Dendritic cell treated with granulocyte-macrophage colony-stimulating factor and Interleukin-4, amounts not matched to agents 40 ng/mL and 50 ng/mL, for 4 days (primary cell): Measurements from ENCODE around the gene ZEB2.

Experiments used
- H3K27ac Mint-ChIP-seq: one replicate; pipeline ENCODE4 v1.8.0; 2022; ENCODE audit warnings: mild to moderate bottlenecking, mixed read lengths
- H3K27me3 Mint-ChIP-seq: one replicate; pipeline ENCODE4 v1.8.0; 2022; ENCODE audit warnings: mild to moderate bottlenecking, mixed read lengths
- H3K36me3 Mint-ChIP-seq: one replicate; pipeline ENCODE4 v1.8.0; 2022; ENCODE audit warnings: low read depth, mixed read lengths
- H3K4me1 Mint-ChIP-seq: one replicate; pipeline ENCODE4 v1.8.0; 2022; ENCODE audit warnings: low read depth, mixed read lengths
- H3K4me3 Mint-ChIP-seq: one replicate; pipeline ENCODE4 v1.8.0; 2022; ENCODE audit warnings: mild to moderate bottlenecking, moderate library complexity, mixed read lengths
- H3K9me3 Mint-ChIP-seq: one replicate; pipeline ENCODE4 v1.8.0; 2022; ENCODE audit warnings: mixed read lengths
- intact Hi-C: fragments of 100-400 bp; cut with micrococcal nuclease; formaldehyde crosslinking; loops from one replicate; pipeline ENCODE4 v1.15.0; 2022

ZEB2 gene

GRCh38 chr2:144503242-144503641, 16.7 kb downstream of the ZEB2 start:
- Mint-ChIP-seq H3K27me3 (no peaks in the 10 kb centered on the region), H3K4me1 (peaks cover 66% of the 10 kb centered on the region), H3K36me3 (peaks cover 80% of the 10 kb centered on the region), H3K27ac (peak overlapping the region; percentile 86), H3K4me3 (no peak overlapping the region), H3K9me3 (no peaks in the 10 kb centered on the region)
- intact Hi-C loops, result no loop called here

- Mint-ChIP-seq H3K27ac (peak overlapping the region; percentile 86), H3K27me3 (no peaks in the 10 kb centered on the region), H3K4me1 (peaks cover 60% of the 10 kb centered on the region), H3K9me3 (no peaks in the 10 kb centered on the region), H3K4me3 (no peak overlapping the region), H3K36me3 (peaks cover 86% of the 10 kb centered on the region)
- intact Hi-C loops, result no loop called here
These were observed 17.6 kb downstream of the ZEB2 start for GRCh38 chr2:144502369-144502768.

DNA sequence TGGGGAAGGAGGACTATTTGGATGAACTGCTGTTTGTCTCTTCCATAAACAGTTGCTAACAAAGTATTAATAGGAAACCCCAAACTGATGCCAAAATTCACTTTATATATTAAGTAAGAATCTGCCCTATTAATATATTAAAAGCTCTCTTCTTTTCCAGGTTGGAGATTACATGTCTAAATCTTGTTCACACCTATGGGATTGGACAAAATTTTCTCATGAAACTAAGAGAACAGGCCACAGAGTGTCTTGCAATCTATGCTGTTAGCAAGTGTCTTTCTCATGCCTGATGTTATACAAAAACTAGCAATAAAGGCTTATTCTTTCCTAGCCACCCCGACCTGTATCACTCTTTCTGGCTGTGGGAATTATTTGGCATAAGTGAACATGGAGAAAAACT, 18.3 kb downstream of the ZEB2 start:
- no peaks in the 10 kb centered on the region for H3K9me3 Mint-ChIP-seq
- H3K27ac Mint-ChIP-seq, result peak overlapping the region; percentile 86
- peaks cover 93% of the 10 kb centered on the region for H3K36me3 Mint-ChIP-seq
- H3K4me1 Mint-ChIP-seq, result peaks cover 64% of the 10 kb centered on the region
- H3K27me3 Mint-ChIP-seq, result no peaks in the 10 kb centered on the region
- no peak overlapping the region for H3K4me3 Mint-ChIP-seq
- intact Hi-C loops, result no loop called here

DNA sequence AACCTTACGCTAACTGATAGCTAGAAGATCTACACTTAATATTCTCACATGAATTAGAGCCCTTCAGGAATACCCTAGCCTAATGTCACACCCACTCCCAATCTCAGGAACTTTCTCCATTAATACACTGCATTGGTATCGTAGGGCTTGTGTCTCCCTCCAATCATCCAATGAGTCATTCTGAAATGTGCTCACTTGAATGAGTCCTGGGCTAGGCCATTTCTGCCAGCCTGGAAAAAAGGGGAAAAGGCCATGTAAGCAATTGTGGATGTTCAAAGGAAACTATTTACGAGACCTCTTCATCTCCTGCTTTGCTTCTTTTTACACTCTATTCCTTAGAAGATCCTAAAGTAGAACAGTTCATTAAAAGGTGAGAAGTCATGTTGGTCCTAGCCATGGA, 18.8 kb downstream of the ZEB2 start:
- peaks cover 93% of the 10 kb centered on the region for H3K36me3 Mint-ChIP-seq
- peak overlapping the region; percentile 34 for H3K27ac Mint-ChIP-seq
- H3K4me1 Mint-ChIP-seq, result peaks cover 69% of the 10 kb centered on the region
- H3K9me3 Mint-ChIP-seq, result no peaks in the 10 kb centered on the region
- intact Hi-C loops, result no loop called here
- H3K4me3 Mint-ChIP-seq, result no peak overlapping the region
- H3K27me3 Mint-ChIP-seq, result no peaks in the 10 kb centered on the region

DNA sequence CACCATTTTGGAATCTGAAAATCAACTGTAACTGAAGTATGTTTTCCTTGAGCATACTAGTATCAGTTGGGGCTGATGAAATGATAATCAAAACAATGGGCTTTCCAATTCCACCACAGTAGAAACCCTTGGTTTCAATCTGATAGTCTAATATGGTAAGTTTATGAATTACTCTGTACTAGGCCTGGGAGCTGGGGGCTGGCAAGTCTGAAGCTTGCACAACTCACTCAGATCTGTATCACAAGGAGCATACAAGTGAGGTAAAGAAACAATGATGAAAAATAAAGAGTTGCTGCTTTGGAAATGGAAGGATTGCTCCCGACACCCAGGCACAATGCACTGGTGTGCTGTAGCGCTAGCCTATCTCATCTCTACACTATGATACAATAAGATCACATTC, 19.4 kb downstream of the ZEB2 start:
- Mint-ChIP-seq H3K27me3 (no peaks in the 10 kb centered on the region), H3K27ac (peak overlapping the region; percentile 34), H3K36me3 (peaks cover 94% of the 10 kb centered on the region), H3K4me1 (peaks cover 73% of the 10 kb centered on the region), H3K4me3 (no peak overlapping the region), H3K9me3 (no peaks in the 10 kb centered on the region)
- intact Hi-C loops, result no loop called here

DNA sequence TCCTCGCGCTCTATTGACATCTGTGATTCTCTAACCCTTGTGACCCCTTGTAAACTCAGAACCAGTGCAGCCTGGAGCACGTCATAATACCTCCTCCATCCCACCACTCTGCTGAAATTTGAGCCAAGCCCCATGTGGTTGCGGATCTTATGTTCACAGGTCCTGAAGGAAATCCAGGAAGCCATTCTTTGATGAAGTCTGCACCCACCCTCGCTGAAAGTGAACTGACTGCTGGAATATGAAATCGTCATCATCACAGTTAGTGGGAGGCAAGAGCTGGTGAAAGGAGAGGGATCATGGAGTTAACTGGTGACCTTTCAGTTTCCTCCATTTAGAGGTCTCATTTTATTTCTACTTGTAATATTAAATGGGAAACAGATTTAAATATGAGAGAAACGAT, 21.6 kb downstream of the ZEB2 start:
- H3K9me3 Mint-ChIP-seq, result no peaks in the 10 kb centered on the region

DNA sequence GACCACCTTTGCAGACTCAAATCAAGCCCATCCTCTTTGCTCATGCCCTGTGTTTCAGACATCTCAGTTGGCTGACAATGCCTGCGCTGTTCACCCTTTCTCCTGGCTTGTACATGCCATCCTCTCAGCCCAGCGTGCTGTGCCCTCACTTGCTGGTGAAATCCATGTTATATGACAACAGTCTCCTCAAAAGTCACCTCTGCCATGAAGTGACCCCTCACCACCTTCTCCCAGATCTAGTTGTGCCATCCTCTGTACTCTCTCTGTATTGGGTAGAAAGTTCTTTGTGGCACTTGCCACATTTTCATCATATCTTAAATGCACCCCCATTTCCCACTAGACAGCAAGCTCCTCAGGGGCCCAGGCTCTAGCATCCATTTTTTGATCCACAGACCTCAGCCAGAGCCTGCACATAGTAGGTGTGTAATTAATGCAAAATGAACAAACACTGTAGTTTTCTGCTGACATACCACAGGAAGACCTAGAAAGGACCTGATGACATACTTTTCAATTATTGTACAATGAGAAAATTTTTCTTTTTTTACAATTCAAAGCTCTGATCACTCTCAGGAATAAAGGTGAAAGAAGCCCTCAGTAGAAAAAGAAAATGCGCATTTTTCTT, 22.8 kb downstream of the ZEB2 start:
- Mint-ChIP-seq H3K27me3 (no peaks in the 10 kb centered on the region), H3K36me3 (peaks cover 94% of the 10 kb centered on the region), H3K27ac (peak overlapping the region; percentile 67), H3K9me3 (no peaks in the 10 kb centered on the region), H3K4me1 (peaks cover 70% of the 10 kb centered on the region), H3K4me3 (peak overlapping the region; percentile 49)
- intact Hi-C loops, result no loop called here

More for the DNA sequence above, 21.6 kb downstream of the ZEB2 start:
- H3K36me3 Mint-ChIP-seq, result peaks cover 94% of the 10 kb centered on the region
- H3K27me3 Mint-ChIP-seq, result no peaks in the 10 kb centered on the region
- H3K4me3 Mint-ChIP-seq, result peak overlapping the region; percentile 14
- H3K4me1 Mint-ChIP-seq, result peaks cover 65% of the 10 kb centered on the region
- H3K27ac Mint-ChIP-seq, result peak overlapping the region; percentile 77
- intact Hi-C loops, result no loop called here

DNA sequence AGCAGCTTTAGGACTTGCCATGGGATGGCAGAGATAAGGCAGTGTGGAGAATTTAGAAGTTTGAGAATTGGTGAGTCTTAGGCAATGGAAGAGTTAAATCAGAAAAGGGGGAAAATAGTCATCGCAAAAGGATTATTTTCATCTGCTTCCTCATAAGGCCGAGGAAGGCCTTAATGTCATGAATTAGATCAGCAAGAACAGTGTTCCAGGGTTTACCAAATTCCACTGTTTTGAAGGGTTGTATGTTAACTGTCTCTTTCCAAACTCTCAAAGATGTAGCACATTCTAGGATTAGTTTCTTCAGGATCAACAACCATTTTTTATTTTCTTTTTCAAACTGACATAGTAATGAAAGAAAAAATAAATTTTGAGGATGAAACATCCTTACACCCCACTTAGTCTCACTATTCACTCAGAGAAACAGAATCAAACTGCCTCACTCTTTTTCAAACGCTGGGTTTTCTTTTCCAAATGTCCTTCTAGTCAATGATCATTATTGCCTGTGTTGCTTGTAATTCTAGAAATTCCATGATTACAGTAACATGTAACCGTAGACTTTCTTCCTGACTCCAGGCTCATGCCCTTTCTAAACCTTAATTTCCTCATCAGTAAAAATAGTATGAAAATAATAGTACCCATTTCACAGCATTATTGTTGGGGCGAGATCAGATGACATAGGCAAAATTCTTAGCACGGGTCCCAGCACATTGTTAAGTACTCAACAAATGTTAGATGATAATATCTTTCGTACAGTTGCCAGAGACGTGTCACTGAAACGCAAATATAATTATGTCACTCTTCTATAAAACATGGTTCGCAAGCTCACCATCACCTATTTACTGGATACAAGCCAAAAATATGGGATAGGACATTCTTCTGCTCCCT, 23.6 kb downstream of the ZEB2 start:
- H3K27ac Mint-ChIP-seq, result peak overlapping the region; percentile 67
- no peaks in the 10 kb centered on the region for H3K27me3 Mint-ChIP-seq
- peak overlapping the region; percentile 52 for H3K4me3 Mint-ChIP-seq
- H3K9me3 Mint-ChIP-seq, result no peaks in the 10 kb centered on the region
- H3K4me1 Mint-ChIP-seq, result peaks cover 71% of the 10 kb centered on the region
- H3K36me3 Mint-ChIP-seq, result peaks cover 94% of the 10 kb centered on the region
- intact Hi-C loops, result no loop called here

GRCh38 chr2:144495227-144496091, 24.5 kb downstream of the ZEB2 start:
- Mint-ChIP-seq H3K9me3 (no peaks in the 10 kb centered on the region), H3K27ac (peak overlapping the region; percentile 67), H3K4me1 (peaks cover 71% of the 10 kb centered on the region), H3K27me3 (no peaks in the 10 kb centered on the region), H3K4me3 (peak overlapping the region; percentile 52), H3K36me3 (peaks cover 94% of the 10 kb centered on the region)
- intact Hi-C loops, result no loop called here

DNA sequence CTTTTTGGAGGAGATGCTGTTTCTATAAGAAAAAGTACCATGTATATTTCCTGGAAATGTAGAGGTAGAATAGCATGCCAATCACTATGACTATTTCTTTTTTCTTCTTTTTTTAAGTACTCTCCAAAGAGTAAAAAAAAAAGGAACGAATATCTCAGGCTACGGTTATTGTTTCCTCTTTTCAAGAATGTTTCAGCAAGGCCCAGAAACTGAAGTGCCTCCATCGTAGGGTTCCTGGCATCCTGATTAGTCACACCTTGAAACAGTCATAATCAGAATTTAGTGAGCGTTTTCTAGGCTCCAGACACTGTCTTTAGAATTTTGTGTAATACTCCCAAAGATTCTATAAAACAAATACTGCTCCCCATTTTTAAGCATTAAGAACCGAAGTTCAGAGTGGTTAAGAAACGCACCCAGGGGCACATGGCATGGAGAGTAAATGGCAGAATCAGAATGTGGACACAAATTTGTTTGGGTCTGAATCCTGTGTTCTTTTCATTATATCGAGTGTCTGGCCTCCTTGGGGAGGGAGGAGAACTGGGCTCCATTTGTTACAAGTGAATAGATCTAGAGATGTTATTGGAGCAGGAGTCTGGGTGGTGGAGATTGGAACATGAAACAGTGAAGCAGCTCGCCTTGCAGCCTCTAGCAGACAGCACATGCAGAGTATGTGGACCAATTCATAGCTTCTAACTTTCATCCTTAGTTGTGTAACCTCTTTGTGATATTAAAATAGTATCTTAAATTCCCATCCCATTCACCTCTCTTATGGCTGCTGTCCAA, 26.7 kb downstream of the ZEB2 start:
- H3K9me3 Mint-ChIP-seq, result no peaks in the 10 kb centered on the region
- peak overlapping the region; percentile 23 for H3K4me3 Mint-ChIP-seq
- peak overlapping the region; percentile 75 for H3K27ac Mint-ChIP-seq
- H3K27me3 Mint-ChIP-seq, result no peaks in the 10 kb centered on the region
- H3K36me3 Mint-ChIP-seq, result peaks cover 94% of the 10 kb centered on the region
- H3K4me1 Mint-ChIP-seq, result peaks cover 65% of the 10 kb centered on the region
- intact Hi-C loops, result no loop called here

GRCh38 chr2:144490857-144491256, 29.1 kb downstream of the ZEB2 start:
- intact Hi-C loops, result no loop called here
- Mint-ChIP-seq H3K4me1 (peaks cover 63% of the 10 kb centered on the region), H3K27ac (no peak overlapping the region), H3K36me3 (peaks cover 97% of the 10 kb centered on the region), H3K9me3 (no peaks in the 10 kb centered on the region), H3K4me3 (no peak overlapping the region), H3K27me3 (no peaks in the 10 kb centered on the region)

- no peak overlapping the region for H3K27ac Mint-ChIP-seq
- no peaks in the 10 kb centered on the region for H3K27me3 Mint-ChIP-seq
- H3K4me3 Mint-ChIP-seq, result no peak overlapping the region
- H3K4me1 Mint-ChIP-seq, result peaks cover 61% of the 10 kb centered on the region
- intact Hi-C loops, result no loop called here
- no peaks in the 10 kb centered on the region for H3K9me3 Mint-ChIP-seq
- peaks cover 96% of the 10 kb centered on the region for H3K36me3 Mint-ChIP-seq
These were observed 29.9 kb downstream of the ZEB2 start for GRCh38 chr2:144490017-144490416.

DNA sequence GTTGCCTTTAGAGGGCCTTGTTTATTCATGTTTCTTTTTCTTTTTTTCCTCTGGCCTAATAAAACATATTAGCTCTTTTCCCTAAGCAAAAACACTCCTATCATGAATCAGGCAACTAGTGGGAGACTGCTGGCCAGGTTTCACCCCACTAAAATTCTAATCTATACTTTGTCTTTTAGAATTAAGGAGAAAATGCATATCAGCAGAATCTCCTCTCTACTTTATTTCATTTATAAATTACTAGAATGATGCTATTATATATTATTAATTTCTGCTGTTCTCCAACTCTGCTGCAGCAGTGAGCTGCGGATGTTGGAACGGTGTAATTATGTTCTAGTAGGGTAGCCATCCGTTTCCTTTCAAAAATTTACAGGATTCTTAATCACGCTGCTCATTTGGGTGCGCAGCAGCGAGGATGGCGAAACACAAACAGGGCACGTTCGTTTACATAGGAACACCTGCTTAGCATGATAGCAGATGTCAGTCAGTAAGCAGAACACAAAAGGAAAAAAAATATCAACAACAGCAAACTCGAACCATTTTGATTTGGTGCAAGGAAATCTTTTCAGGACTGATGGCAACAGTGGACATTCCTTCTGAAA, 30.5 kb downstream of the ZEB2 start:
- Mint-ChIP-seq H3K27ac (no peak overlapping the region), H3K27me3 (no peaks in the 10 kb centered on the region), H3K4me3 (no peak overlapping the region), H3K9me3 (no peaks in the 10 kb centered on the region), H3K36me3 (peaks cover 96% of the 10 kb centered on the region), H3K4me1 (peaks cover 60% of the 10 kb centered on the region)
- intact Hi-C loops, result no loop called here
